Central memory CD8-positive, alpha-beta T cell (primary cell): ENCODE results near the gene SLC25A13.

Experiments
- ATAC-seq: fragments of 150-1000 bp; cut with Tn5 transposase; replicated peaks from 2 replicates; pipeline ENCODE4 v1.10.0; 2022; ENCODE audit warnings: mild to moderate bottlenecking, moderate FRiP score, moderate number of reproducible peaks; ENCODE audit not compliant: poor library complexity, severe bottlenecking; ENCODE audit errors: extremely low read depth
- DNase-seq, 2 donors: peaks; one replicate each; pipeline ENCODE4 v3.0.0; 2021; ENCODE audit warnings: low spot score in 2 of 2
- H3K27ac Mint-ChIP-seq: one replicate; pipeline ENCODE4 v1.8.0; 2022; ENCODE audit warnings: low read depth, mild to moderate bottlenecking, moderate library complexity, mixed read lengths
- H3K27me3 Mint-ChIP-seq: one replicate; pipeline ENCODE4 v1.8.0; 2022; ENCODE audit warnings: mixed read lengths
- H3K36me3 Mint-ChIP-seq: one replicate; pipeline ENCODE4 v1.8.0; 2022; ENCODE audit warnings: mild to moderate bottlenecking, moderate library complexity, mixed read lengths; ENCODE audit not compliant: insufficient read depth
- H3K4me1 Mint-ChIP-seq: one replicate; pipeline ENCODE4 v1.8.0; 2022; ENCODE audit warnings: mixed read lengths
- H3K4me3 Mint-ChIP-seq: one replicate; pipeline ENCODE4 v1.8.0; 2022; ENCODE audit warnings: mild to moderate bottlenecking, moderate library complexity, mixed read lengths
- H3K9me3 Mint-ChIP-seq: one replicate; pipeline ENCODE4 v1.8.0; 2022; ENCODE audit warnings: mixed read lengths

SLC25A13 gene

GRCh38 chr7:96284240-96284639, 37.7 kb downstream of the SLC25A13 start:
- peaks cover 5% of the 10 kb centered on the region for H3K9me3 Mint-ChIP-seq
- H3K27me3 Mint-ChIP-seq, result no peaks in the 10 kb centered on the region
- DNase-seq (no peak), ATAC-seq (no peak)
- peaks cover 7% of the 10 kb centered on the region for H3K36me3 Mint-ChIP-seq
- peaks cover 29% of the 10 kb centered on the region for H3K4me1 Mint-ChIP-seq
- H3K27ac Mint-ChIP-seq, result no peak overlapping the region
- no peak overlapping the region for H3K4me3 Mint-ChIP-seq

- Mint-ChIP-seq H3K27ac (no peak overlapping the region), H3K36me3 (peaks cover 7% of the 10 kb centered on the region), H3K4me1 (peaks cover 29% of the 10 kb centered on the region), H3K27me3 (no peaks in the 10 kb centered on the region), H3K4me3 (no peak overlapping the region), H3K9me3 (peaks cover 5% of the 10 kb centered on the region)
- DNase-seq (no peak), ATAC-seq (no peak)
Measured at GRCh38 chr7:96282835-96283234, 39.1 kb downstream of the SLC25A13 start.

GRCh38 chr7:96277921-96278320, 44.0 kb downstream of the SLC25A13 start:
- no peak for ATAC-seq
- no peak overlapping the region for H3K4me3 Mint-ChIP-seq
- H3K27me3 Mint-ChIP-seq, result no peaks in the 10 kb centered on the region
- H3K36me3 Mint-ChIP-seq, result peaks cover 3% of the 10 kb centered on the region
- DNase-seq, result no peak
- H3K4me1 Mint-ChIP-seq, result no peaks in the 10 kb centered on the region
- H3K27ac Mint-ChIP-seq, result no peak overlapping the region
- no peaks in the 10 kb centered on the region for H3K9me3 Mint-ChIP-seq

DNA sequence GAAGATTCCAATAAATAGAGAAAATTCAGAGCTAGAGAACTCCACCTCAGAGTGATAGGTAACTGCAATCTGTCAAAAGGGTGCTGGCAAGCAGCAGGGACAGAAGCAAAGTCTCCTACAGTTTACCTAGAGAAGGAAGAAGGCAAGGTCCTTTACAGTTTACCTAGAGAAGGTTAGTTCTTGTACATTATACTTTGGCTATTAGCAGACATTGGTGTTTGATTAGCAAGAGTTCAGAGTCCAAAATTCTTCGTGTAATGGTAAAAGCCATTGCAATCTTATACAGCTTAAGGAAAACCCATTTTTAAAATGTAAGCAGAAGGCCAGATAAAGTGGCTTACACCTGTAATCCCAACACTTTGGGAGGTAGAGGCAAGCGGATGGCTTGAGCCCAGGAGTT, 45.9 kb downstream of the SLC25A13 start:
- no peaks in the 10 kb centered on the region for H3K4me1 Mint-ChIP-seq
- ATAC-seq (no peak), DNase-seq (no peak)
- H3K27ac Mint-ChIP-seq, result no peak overlapping the region
- H3K36me3 Mint-ChIP-seq, result peaks cover 6% of the 10 kb centered on the region
- no peaks in the 10 kb centered on the region for H3K9me3 Mint-ChIP-seq
- no peaks in the 10 kb centered on the region for H3K27me3 Mint-ChIP-seq
- H3K4me3 Mint-ChIP-seq, result no peak overlapping the region

DNA sequence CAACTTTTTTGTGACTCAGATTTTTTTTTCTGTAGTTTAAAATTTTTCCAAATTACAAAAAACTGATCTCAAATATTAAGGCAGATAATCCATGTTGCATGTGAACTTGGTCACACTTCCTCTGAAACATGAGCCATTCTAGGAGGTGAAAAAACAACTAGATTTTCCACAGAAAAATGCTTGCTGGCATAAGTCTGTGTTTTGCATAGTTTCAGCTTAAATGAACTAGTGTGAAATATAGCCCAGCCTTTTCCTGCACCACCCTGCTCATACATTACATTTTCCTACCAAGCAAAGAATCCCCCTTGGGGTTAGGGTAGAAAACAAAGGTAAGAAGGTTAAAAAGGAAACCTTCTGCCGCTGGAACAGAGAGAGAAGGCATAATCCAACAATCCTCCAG, 48.2 kb downstream of the SLC25A13 start:
- DNase-seq, result no peak
- Mint-ChIP-seq H3K36me3 (peaks cover 5% of the 10 kb centered on the region), H3K27ac (no peak overlapping the region), H3K9me3 (no peaks in the 10 kb centered on the region), H3K27me3 (no peaks in the 10 kb centered on the region), H3K4me3 (no peak overlapping the region), H3K4me1 (no peaks in the 10 kb centered on the region)
- no peak for ATAC-seq

DNA sequence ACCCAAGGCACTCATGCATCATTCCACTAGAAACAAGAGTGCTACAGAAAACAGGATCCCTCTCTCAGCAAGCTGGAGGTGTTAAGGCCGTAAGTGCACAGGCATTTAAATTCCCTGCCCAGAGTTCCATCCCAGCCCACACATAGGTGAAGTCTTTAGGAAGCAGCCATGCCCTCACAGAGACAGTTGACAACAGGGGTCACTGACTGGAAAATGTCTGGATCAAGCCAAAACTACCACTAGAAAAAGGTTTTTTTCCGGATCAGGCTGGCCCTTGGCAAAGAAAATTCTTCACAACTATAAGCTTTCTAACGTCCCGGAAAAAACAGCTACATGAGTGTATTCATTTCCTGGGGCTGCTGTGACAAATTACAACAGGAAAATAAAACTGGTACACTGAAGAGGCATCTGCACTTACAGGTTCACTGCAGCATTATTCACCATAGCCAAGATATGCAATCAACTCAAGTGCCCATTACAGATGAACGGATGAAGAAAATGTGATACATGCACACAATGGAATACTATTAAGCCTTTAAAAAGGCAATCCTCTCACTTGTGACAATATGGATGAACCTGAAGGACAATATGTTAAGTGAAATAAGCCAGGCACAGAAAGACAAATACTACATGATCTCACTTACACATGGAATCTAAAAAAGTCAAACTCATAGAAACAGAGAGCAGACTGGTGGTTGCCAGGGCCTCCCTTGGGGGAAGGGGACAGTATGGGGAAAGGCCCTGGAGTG, 52.5 kb downstream of the SLC25A13 start:
- Mint-ChIP-seq H3K4me3 (no peak overlapping the region), H3K9me3 (no peaks in the 10 kb centered on the region), H3K36me3 (peaks cover 6% of the 10 kb centered on the region), H3K4me1 (no peaks in the 10 kb centered on the region), H3K27ac (no peak overlapping the region), H3K27me3 (no peaks in the 10 kb centered on the region)
- no peak for ATAC-seq
- DNase-seq, result no peak

DNA sequence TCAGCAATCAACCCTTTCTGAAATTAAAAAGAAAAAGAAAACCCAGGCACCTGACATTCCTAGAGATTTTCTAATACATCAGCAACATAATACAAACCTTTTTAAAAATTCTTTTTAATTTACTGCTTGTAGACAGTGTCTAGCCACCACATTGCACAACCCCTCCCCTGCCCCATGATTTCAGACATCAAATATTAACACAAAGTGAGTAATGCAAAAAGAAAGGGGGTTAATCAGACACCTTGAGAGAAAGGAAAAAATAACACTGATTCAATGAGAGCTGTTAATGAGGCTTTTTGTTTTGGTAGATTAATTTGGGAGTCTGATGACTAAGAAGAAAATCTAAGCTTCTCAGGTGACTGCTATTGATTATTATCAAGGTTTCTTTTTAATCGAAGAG, 55.3 kb downstream of the SLC25A13 start:
- H3K4me1 Mint-ChIP-seq, result peaks cover 9% of the 10 kb centered on the region
- ATAC-seq (no peak), DNase-seq (no peak)
- no peak overlapping the region for H3K27ac Mint-ChIP-seq
- H3K36me3 Mint-ChIP-seq, result peaks cover 1% of the 10 kb centered on the region
- H3K4me3 Mint-ChIP-seq, result no peak overlapping the region
- no peaks in the 10 kb centered on the region for H3K27me3 Mint-ChIP-seq
- H3K9me3 Mint-ChIP-seq, result no peaks in the 10 kb centered on the region

DNA sequence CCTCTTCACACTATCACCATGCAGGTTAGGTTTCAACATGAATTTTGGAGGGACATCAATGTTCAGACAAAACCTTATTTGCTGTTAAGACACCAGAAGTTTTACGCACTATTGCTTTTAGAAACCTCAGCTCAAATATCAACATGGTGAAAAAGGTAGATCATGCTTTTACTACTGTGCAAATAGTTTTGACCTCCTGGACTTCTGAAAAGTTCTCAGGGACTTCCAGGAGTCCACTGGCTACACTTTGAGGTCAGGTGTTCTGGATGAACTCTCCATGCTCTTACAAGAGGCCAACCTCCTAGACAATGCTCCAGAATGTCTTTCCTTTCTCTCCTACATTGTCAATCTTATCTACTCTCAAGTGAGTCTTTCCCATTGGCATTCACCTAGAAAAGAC, 55.9 kb downstream of the SLC25A13 start:
- Mint-ChIP-seq H3K4me3 (no peak overlapping the region), H3K27me3 (no peaks in the 10 kb centered on the region), H3K9me3 (no peaks in the 10 kb centered on the region), H3K4me1 (peaks cover 9% of the 10 kb centered on the region), H3K36me3 (peaks cover 1% of the 10 kb centered on the region), H3K27ac (no peak overlapping the region)
- ATAC-seq (no peak), DNase-seq (no peak)

DNA sequence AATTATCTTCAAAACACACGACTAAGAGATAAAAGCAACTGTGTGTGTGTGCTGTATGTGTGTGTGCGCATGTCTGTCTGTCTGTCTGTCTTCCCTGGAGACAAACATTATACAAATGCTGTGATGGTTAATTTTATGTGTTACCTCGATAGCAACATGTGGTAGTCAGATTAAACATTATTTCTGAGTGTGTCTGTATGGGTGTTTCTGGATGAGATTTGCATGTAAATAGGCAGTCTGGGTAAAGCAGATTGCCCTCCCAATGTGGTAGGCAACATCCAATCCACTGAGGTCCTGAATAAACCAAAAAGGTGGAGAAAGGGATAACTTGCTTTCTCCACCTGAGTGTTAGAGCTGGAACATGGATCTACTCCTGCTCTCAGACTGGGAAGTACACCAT, 67.9 kb downstream of the SLC25A13 start:
- Mint-ChIP-seq H3K27me3 (no peaks in the 10 kb centered on the region), H3K36me3 (no peaks in the 10 kb centered on the region), H3K4me1 (peaks cover 9% of the 10 kb centered on the region), H3K9me3 (peaks cover 11% of the 10 kb centered on the region), H3K4me3 (no peak overlapping the region), H3K27ac (no peak overlapping the region)
- DNase-seq, result no peak
- ATAC-seq, result no peak

DNA sequence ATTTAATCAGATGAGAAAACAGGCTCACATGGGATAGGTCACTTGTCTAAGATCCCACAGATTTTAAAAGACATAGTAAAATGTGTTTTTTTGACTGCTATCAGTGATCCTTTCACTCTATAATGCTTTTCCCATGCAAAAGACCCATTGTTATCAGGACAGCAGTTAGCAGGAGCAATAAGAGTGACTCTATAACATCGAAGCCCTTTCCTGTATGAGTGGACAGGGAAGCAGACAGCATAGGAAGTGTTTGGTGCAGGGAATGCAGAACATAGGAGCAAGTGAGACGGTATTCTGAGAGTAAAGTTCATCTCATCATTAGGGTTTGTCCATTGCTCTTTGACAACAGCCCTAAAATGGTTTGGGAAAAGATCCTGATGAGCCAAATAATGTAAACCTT, 68.5 kb downstream of the SLC25A13 start:
- H3K36me3 Mint-ChIP-seq, result no peaks in the 10 kb centered on the region

GRCh38 chr7:96250776-96251361, 71.0 kb downstream of the SLC25A13 start:
- Mint-ChIP-seq H3K27ac (no peak overlapping the region), H3K27me3 (no peaks in the 10 kb centered on the region), H3K4me3 (no peak overlapping the region), H3K36me3 (no peaks in the 10 kb centered on the region), H3K9me3 (peaks cover 5% of the 10 kb centered on the region), H3K4me1 (peaks cover 9% of the 10 kb centered on the region)
- no peak for ATAC-seq
- DNase-seq, result no peak

More for the DNA sequence above, 68.5 kb downstream of the SLC25A13 start:
- Mint-ChIP-seq H3K27me3 (no peaks in the 10 kb centered on the region), H3K9me3 (peaks cover 11% of the 10 kb centered on the region), H3K4me1 (peaks cover 9% of the 10 kb centered on the region), H3K27ac (no peak overlapping the region), H3K4me3 (no peak overlapping the region)
- no peak for DNase-seq
- no peak for ATAC-seq

- ATAC-seq (no peak), DNase-seq (no peak)
- H3K27ac Mint-ChIP-seq, result no peak overlapping the region
- no peak overlapping the region for H3K4me3 Mint-ChIP-seq
- H3K27me3 Mint-ChIP-seq, result no peaks in the 10 kb centered on the region
- peaks cover 14% of the 10 kb centered on the region for H3K4me1 Mint-ChIP-seq
- peaks cover 5% of the 10 kb centered on the region for H3K9me3 Mint-ChIP-seq
- H3K36me3 Mint-ChIP-seq, result no peaks in the 10 kb centered on the region
Measured at GRCh38 chr7:96248405-96248804, 73.5 kb downstream of the SLC25A13 start.

DNA sequence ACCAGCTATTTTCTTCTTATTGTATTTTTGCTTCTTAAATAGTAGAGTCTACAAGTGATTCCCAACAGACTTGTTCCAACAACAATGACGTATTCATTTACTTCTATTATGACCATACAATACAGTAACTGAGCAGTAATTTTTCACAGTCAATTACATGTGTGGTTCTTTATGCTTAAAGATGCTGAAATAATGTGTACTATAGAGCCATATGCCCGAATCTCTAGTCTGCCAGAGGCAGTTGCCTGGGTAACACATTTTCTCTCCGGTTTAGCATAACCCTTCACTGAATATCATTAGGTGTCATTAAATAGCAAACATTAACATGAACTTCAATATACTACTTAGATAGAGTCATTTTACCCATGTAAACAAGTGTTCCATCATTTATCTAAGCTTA, 75.0 kb downstream of the SLC25A13 start:
- no peak overlapping the region for H3K27ac Mint-ChIP-seq
- peaks cover 5% of the 10 kb centered on the region for H3K9me3 Mint-ChIP-seq
- DNase-seq, result no peak
- peaks cover 27% of the 10 kb centered on the region for H3K4me1 Mint-ChIP-seq
- no peak for ATAC-seq
- H3K27me3 Mint-ChIP-seq, result no peaks in the 10 kb centered on the region
- no peak overlapping the region for H3K4me3 Mint-ChIP-seq
- H3K36me3 Mint-ChIP-seq, result no peaks in the 10 kb centered on the region
